Cardiac muscle cell (in vitro differentiated cells and primary cell): ENCODE data around the gene MAP1LC3B2. TPM values are rescaled to one million over a fixed set of nuclear protein-coding genes. Genes with fewer than 3 reads are reported as not detected.

ENCODE experiments used
- DNase-seq, 2 donors: peaks; one replicate each; pipeline versions ENCODE4 v3.0.0 to v3.0.0-alpha.2; 2010 to 2017; ENCODE audit warnings: low read depth in 1 of 2, low spot score in 1 of 2
- H3K27ac ChIP-seq: fragments of 200-600 bp; sonication (generic); 2 replicates; pipeline ENCODE4 v1.5.1; 2016
- H3K27me3 ChIP-seq: fragments of 200-600 bp; sonication (generic); 2 replicates; pipeline ENCODE4 v1.6.0; 2016; ENCODE audit warnings: control low read depth
- H3K36me3 ChIP-seq: fragments of 200-600 bp; sonication (generic); 2 replicates; pipeline ENCODE4 v1.5.1; 2016; ENCODE audit warnings: control low read depth
- H3K4me1 ChIP-seq: fragments of 200-600 bp; sonication (generic); 2 replicates; pipeline ENCODE4 v1.8.1; 2017; ENCODE audit warnings: low read depth, mild to moderate bottlenecking, mixed run types
- H3K4me3 ChIP-seq: fragments of 200-600 bp; sonication (generic); 2 replicates; pipeline ENCODE4 v1.5.1; 2016; ENCODE audit warnings: mild to moderate bottlenecking
- H3K9me3 ChIP-seq: fragments of 200-600 bp; sonication (generic); 2 replicates; pipeline ENCODE4 v1.5.1; 2017; ENCODE audit warnings: low read depth, mild to moderate bottlenecking, control low read depth
- polyA plus RNA-seq: library from polyadenylated mRNA; unstranded; fragments of >200 nt; fragmentation: Nextera tagmentation; extraction: Ambion mirVana; gene quantifications from 2 replicates; pipeline ENCODE4 v1.2.1, GENCODE V29; 2016
- total RNA-seq: library from RNA; depleted of rRNA; stranded (reverse); fragments of >200 nt; gene quantifications from 2 replicates; pipeline ENCODE4 v1.2.3, GENCODE V29; 2016
- TF ChIP-seq, protein P1 (sequence below): IDR thresholded peaks from 2 replicates; pipeline ENCODE4 v1.5.1; 2012; ENCODE audit warnings: low read depth, mild to moderate bottlenecking, low read length

The MAP1LC3B2 gene
- total and polyA plus RNA-seq, 2 experiments from 2014 or later, result 2.3 to 7.2 TPM

DNA sequence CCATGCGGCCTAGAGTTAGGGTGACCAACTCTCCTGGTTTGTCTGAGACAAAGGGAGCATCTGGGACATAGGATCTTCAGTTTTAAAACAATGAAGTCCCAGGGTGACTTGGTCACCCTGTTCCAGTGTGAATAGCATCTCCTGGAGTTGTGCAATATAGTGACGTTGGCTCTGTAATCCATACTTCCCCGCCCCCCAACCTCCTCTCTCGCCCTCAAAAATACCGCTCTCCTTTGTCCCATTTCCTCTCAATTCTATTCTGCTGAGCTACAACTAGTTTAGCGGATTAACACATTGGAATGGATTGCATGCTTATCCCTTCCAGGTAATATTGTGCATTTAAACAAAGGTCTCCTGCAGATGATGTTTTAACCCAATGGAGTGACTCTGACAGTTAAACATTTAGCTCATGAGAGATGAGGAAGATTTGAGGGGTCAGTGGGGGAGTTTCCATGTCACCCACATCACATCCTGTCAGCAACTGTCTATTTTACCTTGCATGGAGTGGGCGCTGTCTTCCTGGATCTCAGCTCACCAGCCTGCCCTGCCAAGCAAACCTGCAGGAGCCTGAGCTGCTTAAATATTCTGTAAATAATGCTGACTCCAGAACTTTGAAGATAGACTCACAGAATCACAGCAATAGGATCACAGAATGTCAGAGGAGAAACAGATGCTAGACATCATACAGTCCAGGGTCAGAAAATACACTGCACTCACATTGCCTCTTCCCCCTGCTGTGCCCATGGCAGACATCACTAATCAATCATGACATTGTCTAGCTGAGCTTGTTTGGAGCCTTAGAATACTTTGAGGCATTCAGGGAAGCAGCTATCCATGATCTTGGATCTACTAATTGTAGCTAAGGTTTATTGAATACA, 43.0 kb downstream of the MAP1LC3B2 start:
- TF ChIP-seq, protein P1, sequence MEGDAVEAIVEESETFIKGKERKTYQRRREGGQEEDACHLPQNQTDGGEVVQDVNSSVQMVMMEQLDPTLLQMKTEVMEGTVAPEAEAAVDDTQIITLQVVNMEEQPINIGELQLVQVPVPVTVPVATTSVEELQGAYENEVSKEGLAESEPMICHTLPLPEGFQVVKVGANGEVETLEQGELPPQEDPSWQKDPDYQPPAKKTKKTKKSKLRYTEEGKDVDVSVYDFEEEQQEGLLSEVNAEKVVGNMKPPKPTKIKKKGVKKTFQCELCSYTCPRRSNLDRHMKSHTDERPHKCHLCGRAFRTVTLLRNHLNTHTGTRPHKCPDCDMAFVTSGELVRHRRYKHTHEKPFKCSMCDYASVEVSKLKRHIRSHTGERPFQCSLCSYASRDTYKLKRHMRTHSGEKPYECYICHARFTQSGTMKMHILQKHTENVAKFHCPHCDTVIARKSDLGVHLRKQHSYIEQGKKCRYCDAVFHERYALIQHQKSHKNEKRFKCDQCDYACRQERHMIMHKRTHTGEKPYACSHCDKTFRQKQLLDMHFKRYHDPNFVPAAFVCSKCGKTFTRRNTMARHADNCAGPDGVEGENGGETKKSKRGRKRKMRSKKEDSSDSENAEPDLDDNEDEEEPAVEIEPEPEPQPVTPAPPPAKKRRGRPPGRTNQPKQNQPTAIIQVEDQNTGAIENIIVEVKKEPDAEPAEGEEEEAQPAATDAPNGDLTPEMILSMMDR, result no peak
- H3K4me1 ChIP-seq, result peaks cover 13% of the 10 kb centered on the region
- no peak overlapping the region for H3K4me3 ChIP-seq
- no peaks in the 10 kb centered on the region for H3K36me3 ChIP-seq
- peak in 1 of 2 donors; percentile 62 for DNase-seq
- H3K9me3 ChIP-seq, result no peaks in the 10 kb centered on the region
- no peak overlapping the region for H3K27ac ChIP-seq
- H3K27me3 ChIP-seq, result no peaks in the 10 kb centered on the region

DNA sequence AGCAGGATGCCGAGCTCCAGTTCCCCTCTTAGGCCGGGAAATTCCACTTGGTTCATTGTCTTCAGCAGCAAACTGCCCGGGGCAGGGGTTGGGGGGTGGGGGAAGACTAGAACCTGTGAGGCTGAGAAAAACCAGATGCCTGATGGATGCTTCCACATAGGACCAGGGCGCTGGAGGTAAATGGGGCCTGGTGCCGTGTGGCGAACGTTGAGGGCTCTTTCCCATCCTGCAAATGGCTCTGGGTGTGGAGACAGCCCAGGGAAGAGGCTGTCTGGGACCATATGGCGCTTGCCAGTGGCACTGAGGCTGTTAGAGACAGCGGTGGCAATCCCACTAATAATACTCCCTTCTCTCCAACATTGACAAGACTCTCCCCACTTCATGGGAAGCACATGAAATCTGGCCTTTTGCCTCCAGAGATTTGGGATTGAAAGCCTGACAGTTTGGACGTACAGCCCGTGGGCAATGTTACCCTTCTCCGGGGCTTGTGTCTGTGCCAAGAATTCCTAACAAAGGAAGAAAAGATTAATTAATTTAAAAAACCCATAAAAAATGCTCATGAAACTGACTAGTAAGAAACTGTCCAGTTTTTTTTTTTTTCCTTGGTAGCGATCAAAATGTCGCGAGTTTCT, 44.5 kb downstream of the MAP1LC3B2 start:
- TF ChIP-seq, protein P1, result no peak
- Histone ChIP-seq H3K9me3 (no peaks in the 10 kb centered on the region), H3K27me3 (no peaks in the 10 kb centered on the region), H3K4me1 (peaks cover 8% of the 10 kb centered on the region), H3K27ac (no peak overlapping the region), H3K36me3 (no peaks in the 10 kb centered on the region), H3K4me3 (no peak overlapping the region)
- DNase-seq, result peak in 1 of 2 donors; percentile 32

DNA sequence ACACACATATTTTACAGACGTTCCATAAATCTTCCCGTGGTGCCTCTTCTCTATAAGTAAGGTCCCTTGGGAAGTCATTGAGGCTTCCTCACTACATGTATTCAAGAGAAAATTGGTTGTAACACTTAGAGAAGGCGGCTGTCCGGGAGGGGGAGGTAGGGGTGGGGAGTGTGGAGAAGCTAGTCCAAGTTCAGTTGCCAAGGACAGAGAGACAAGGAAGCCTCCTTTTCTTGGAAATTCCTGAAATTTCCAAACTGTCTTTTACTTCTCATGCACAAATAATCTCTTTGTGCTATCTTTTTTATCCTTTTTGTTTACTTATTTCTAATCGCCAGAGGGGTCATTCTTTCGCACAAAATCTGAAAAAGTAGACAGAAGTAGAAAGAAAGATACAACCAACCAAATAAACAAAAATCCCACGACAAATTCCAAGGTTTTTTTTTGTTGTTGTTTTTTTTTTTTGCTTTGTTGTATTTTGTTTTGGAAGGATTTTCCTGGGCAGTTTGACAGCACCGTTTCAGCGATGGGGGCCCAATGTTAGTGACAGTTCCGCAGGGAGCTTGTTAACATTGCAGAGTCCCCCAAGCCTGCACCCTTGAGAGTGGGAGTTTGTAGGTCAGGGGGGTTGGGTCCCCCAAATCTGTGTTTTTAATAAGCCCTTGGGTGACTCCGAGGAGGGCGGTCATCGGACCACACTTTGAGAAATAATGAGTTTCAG, 45.2 kb downstream of the MAP1LC3B2 start:
- Histone ChIP-seq H3K36me3 (no peaks in the 10 kb centered on the region), H3K9me3 (no peaks in the 10 kb centered on the region), H3K27me3 (no peaks in the 10 kb centered on the region), H3K4me3 (no peak overlapping the region), H3K27ac (no peak overlapping the region), H3K4me1 (peaks cover 1% of the 10 kb centered on the region)
- TF ChIP-seq, protein P1, result no peak
- DNase-seq, result peak in 1 of 2 donors; percentile 56

GRCh38 chr12:116604951-116605641, 45.9 kb downstream of the MAP1LC3B2 start:
- Histone ChIP-seq H3K27ac (no peak overlapping the region), H3K36me3 (no peaks in the 10 kb centered on the region), H3K4me3 (no peak overlapping the region), H3K9me3 (no peaks in the 10 kb centered on the region), H3K27me3 (no peaks in the 10 kb centered on the region), H3K4me1 (no peaks in the 10 kb centered on the region)
- DNase-seq, result peak in 1 of 2 donors; percentile 40
- TF ChIP-seq, protein P1, result no peak

DNA sequence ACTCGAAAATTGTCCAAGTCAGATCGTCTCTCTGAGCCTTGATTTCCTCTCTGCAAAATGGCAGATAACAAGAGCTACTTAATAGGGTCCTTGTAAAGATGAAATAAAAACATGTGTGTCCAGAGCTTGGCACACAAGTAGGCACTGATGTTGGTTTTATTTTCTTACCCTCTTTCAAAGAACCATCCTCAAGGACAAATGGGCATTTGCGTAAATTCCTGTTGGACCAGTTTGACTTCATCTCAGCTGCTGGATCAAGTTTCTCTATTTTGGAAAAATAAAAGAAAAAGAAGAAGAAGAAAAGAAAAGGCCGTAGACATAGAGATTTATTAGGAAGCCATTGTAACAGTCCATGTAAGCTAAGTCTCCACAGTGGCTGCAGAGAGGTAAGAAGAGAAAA, 47.2 kb downstream of the MAP1LC3B2 start:
- Histone ChIP-seq H3K27me3 (no peaks in the 10 kb centered on the region), H3K4me1 (no peaks in the 10 kb centered on the region), H3K4me3 (no peak overlapping the region), H3K27ac (no peak overlapping the region), H3K36me3 (no peaks in the 10 kb centered on the region), H3K9me3 (no peaks in the 10 kb centered on the region)
- TF ChIP-seq, protein P1, result no peak
- DNase-seq, result no peak
